ENCODE data around the gene HLA-DRA. TPM values are rescaled to one million over a fixed set of nuclear protein-coding genes. Genes with fewer than 3 reads are reported as not detected.

HLA-DRA gene
- total and polyA plus RNA-seq, 2 of the 8 experiments (the other 6 are each of a cell fraction or from before 2014, with no cell fraction given): 5.0 to 6.2 TPM

DNA sequence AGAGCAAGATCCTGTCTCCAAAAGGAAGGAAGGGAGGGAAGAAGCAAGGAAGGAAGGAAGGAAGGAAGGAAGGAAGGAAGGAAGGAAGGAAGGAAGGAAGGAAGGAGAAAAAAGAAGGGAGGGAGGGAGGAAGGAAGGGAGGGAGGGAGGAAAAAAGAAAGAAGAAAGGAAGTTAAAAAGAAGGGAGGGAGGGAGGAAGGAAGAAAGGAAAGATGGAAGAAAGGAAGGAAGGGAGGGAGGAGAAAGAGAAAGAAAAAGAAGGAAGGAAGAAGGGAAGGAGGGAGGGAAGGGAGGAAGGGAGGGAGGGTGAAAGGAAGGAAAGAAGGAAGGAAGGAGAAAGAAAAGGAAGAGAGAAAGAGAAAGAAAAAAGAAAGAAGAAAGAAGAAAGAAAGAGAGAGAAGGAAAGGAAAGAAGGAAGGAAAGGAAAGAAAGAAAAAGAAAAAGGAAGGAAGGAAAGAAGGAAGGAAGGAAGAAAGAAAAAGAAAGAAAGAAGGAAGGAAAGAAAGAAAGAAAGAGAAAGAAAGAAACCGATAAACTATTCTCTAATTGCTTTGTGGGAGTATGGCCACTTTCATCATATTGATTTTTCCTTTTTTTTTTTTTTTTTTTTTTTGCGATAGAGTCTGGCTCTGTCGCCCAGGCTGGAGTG lies 9.5 kb downstream of the HLA-DRA start (continued):
- no peak for TF ChIP-seq CBX8 (IDR thresholded peaks at IDR 0.05; ENCODE audit: borderline replicate concordance, low read depth, low read length)
- TF ChIP-seq GTF2F1 (IDR thresholded peaks at IDR 0.05; ENCODE audit: borderline replicate concordance, low read depth, low read length): no peak
- no peak for TF ChIP-seq RFX5 (IDR thresholded peaks at IDR 0.05; ENCODE audit: borderline replicate concordance, low read depth, low read length)
- no peak for TF ChIP-seq EP300 (IDR thresholded peaks at IDR 0.05; ENCODE audit: borderline replicate concordance in 1 of 2, low read depth in 2 of 2, low read length in 2 of 2)
- no peak for TF ChIP-seq RNF2 (IDR thresholded peaks at IDR 0.05; ENCODE audit: borderline replicate concordance, low read depth, low read length, missing control alignments, poor library complexity, severe bottlenecking)
- no peak for TF ChIP-seq CEBPB (IDR thresholded peaks at IDR 0.05; ENCODE audit: low read depth, low read length)

Measured in H1 (cell line).